Measurements from ENCODE around the gene MED26. TPM values are rescaled to one million over a fixed set of nuclear protein-coding genes. Genes with fewer than 3 reads are reported as not detected.

MED26 gene
- total and polyA plus RNA-seq, 11 donors = 3.6 to 7.5 (median 4.6) TPM

DNA sequence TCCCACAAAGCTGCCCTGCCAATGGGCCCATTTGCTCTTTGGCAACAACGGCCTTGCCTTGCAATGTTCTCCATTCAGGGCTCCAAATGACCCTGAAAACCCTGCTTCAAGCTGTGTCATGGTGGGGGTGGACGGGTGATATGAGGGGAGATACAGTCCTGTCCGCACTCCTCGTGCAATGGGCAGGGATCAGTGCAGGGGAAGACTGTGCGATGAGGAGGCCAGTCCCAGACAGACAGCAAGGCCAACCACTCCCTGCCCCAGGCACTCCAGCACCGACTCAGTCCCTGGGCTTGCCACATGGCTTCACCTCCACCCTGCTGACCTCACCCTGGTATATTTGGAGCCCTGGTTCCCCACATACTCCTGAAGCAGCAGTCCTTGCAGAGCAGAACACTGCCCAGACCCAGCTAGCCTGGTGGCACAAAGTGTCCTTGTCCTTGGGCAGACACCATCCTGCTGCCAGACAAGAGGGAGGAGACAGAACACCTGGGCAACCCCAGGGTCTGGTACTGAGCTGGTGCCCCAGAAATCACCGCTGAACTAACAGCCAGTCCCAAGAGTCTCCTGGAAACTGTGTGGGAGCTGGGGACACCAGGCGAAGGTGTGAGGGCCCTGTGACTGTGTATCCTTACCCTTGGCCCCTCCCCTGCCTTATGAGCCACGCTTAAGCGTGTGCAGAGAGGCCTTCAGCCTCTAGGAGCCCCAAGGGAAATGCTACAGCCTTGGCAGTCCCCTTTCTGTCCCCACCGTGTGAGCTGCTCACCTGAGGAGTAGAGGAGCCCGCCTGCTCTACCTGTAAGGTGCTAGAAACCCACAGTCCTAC, 46.6 kb downstream of the MED26 start:
- Histone ChIP-seq H3K9me3 (no peaks in the 10 kb centered on the region), H3K4me3 (no peak overlapping the region), H3K27me3 (no peaks in the 10 kb centered on the region), H3K4me1 (peaks cover 4 to 84% (median 58%) of the 10 kb centered on the region in 12 donors), H3K36me3 (peaks cover 0 to 31% (median 23%) of the 10 kb centered on the region in 9 donors), H3K27ac (peak overlapping the region in 11 of 12 donors; percentile 9 to 84 (median 48))
- intact Hi-C loops (cut with DNase I) = no loop called here
- 61 to 76% (median 66%) methylated on average over 11 to 12 of the region's 12 CpGs for WGBS, 4 donors
- DNase-seq (peak in 3 of 5 donors; percentile 46 to 79 (median 64)), ATAC-seq (peak; percentile 68 to 78 (median 78))
- TF ChIP-seq POLR2A (IDR thresholded peaks at IDR 0.05) = no peak
- TF ChIP-seq, protein P1, sequence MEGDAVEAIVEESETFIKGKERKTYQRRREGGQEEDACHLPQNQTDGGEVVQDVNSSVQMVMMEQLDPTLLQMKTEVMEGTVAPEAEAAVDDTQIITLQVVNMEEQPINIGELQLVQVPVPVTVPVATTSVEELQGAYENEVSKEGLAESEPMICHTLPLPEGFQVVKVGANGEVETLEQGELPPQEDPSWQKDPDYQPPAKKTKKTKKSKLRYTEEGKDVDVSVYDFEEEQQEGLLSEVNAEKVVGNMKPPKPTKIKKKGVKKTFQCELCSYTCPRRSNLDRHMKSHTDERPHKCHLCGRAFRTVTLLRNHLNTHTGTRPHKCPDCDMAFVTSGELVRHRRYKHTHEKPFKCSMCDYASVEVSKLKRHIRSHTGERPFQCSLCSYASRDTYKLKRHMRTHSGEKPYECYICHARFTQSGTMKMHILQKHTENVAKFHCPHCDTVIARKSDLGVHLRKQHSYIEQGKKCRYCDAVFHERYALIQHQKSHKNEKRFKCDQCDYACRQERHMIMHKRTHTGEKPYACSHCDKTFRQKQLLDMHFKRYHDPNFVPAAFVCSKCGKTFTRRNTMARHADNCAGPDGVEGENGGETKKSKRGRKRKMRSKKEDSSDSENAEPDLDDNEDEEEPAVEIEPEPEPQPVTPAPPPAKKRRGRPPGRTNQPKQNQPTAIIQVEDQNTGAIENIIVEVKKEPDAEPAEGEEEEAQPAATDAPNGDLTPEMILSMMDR (IDR thresholded peaks at IDR 0.05) = no peak

DNA sequence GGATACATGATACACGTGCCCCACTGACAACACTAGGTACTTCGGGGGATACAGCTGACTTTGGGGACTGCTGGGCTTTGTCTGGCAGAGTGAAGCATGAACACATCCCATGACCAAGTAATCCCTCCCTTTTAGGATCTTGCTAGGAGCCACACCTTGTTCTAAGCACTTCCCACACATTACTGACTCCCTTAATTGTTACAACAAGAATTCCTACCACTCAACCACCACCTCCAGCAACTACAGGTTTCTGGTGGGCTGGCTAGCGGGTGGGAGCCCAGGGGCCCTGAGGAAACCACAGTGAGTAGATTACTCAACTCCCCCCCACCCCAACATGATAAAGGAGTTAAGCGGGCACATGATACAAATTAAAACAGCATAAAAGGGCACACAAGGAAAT, 48.6 kb downstream of the MED26 start:
- 82 to 89% (median 85%) methylated on average over 4 of the region's 4 CpGs for WGBS, 4 donors
- no peaks in the 10 kb centered on the region for H3K9me3 ChIP-seq
- H3K27me3 ChIP-seq = no peaks in the 10 kb centered on the region
- TF ChIP-seq, protein P1 (IDR thresholded peaks at IDR 0.05) = no peak
- no peak for TF ChIP-seq POLR2A (IDR thresholded peaks at IDR 0.05)
- DNase-seq (no peak), ATAC-seq (no peak)
- H3K4me3 ChIP-seq = no peak overlapping the region
- intact Hi-C loops (cut with DNase I) = loop anchor here in 1 of 10 donors (5.0 kb wide), 1 partner anchor 43 kb away; no protein-coding TSS in a partner anchor
- peaks cover 0 to 50% (median 36%) of the 10 kb centered on the region in 9 donors for H3K36me3 ChIP-seq
- H3K4me1 ChIP-seq = peaks cover 4 to 72% (median 44%) of the 10 kb centered on the region in 12 donors
- H3K27ac ChIP-seq = no peak overlapping the region

DNA sequence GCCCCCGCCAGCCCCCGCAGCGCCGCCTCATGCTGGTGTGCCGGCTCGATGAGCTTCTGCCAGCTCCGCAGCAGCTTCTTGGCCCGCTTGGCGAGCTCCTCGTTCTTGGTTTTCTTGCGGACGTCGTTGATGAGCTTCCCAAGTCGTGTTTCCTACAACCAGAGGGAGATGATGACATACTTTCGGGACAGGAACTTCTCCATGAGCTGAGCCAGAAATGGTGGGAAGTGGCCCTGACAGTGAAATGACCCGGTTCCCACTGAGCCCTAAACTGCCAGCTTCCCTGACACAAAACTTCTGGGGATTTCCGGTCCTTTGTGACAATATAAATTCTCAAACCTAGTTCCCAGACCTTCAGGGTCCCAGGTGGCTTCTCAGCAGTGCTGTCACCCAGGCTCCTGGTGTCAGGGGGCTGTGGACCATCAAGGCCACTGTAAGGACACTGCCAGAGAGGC, 50.4 kb downstream of the MED26 start:
- WGBS, 4 donors = 58 to 69% (median 64%) methylated on average over 16 to 17 of the region's 17 CpGs
- Histone ChIP-seq H3K27me3 (no peaks in the 10 kb centered on the region), H3K27ac (peak overlapping the region in 2 of 12 donors; percentile 24 to 46), H3K9me3 (no peaks in the 10 kb centered on the region), H3K4me1 (peaks cover 4 to 71% (median 41%) of the 10 kb centered on the region in 12 donors), H3K36me3 (peaks cover 0 to 58% (median 36%) of the 10 kb centered on the region in 9 donors), H3K4me3 (no peak overlapping the region)
- intact Hi-C loops (cut with DNase I) = loop anchor here in 1 of 10 donors (5.0 kb wide), 1 partner anchor 45 kb away; no protein-coding TSS in a partner anchor
- ATAC-seq (no peak), DNase-seq (peak in 1 of 5 donors; percentile 44)
- TF ChIP-seq POLR2A (IDR thresholded peaks at IDR 0.05) = no peak
- TF ChIP-seq, protein P1 (IDR thresholded peaks at IDR 0.05) = no peak

Data from heart left ventricle (tissue), 16 donors.